OCI-LY3 (cell line): ENCODE data around the gene CUBN.

Experiments
- EZH2phosphoT487 ChIP-seq: fragments of 200-600 bp; shearing (Covaris generic); IDR thresholded peaks from 2 replicates; pipeline ENCODE4 v1.6.1; 2018; ENCODE audit warnings: antibody characterized with exemption, mixed run types, low read depth
- TF ChIP-seq, protein P1 (sequence below): fragments of 200-600, 300-600 bp; sonication (generic); IDR thresholded peaks from 2 replicates; pipeline ENCODE4 v1.5.1; 2014; ENCODE audit warnings: antibody characterized with exemption, low read length, low read depth

DNA sequence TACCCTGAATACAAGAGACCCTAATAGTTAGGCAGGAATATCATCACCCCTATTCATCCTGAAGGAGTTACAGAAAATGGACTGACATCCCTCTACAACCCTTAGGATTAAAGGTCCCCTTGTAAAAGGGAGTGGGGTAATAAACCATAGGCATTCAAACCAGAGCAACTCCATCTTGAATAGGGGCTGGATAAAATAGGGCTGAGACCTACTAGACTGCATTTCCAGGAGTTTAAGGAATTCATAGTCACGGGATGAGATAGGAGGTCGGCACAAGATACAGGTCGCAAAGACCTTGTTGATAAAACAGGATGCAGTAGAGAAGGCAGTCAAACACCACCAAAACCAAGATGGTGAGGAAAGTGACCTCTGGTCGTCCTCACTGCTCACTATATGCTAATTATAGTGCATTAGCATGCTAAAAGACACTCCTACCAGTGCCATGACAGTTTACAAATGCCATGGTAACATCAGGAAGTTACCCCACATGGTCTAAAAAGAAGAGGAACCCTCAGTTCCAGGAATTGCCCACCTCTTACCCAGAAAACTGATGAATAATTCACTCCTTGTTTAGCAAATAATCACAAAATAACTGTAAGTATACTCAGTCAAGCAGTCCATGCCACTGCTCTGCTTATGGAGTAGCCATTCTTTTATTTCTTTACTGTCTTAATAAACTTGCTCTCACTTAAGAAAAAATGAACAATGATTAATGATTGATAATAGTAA is 37.2 kb downstream of the CUBN start:
- TF ChIP-seq, protein P1, sequence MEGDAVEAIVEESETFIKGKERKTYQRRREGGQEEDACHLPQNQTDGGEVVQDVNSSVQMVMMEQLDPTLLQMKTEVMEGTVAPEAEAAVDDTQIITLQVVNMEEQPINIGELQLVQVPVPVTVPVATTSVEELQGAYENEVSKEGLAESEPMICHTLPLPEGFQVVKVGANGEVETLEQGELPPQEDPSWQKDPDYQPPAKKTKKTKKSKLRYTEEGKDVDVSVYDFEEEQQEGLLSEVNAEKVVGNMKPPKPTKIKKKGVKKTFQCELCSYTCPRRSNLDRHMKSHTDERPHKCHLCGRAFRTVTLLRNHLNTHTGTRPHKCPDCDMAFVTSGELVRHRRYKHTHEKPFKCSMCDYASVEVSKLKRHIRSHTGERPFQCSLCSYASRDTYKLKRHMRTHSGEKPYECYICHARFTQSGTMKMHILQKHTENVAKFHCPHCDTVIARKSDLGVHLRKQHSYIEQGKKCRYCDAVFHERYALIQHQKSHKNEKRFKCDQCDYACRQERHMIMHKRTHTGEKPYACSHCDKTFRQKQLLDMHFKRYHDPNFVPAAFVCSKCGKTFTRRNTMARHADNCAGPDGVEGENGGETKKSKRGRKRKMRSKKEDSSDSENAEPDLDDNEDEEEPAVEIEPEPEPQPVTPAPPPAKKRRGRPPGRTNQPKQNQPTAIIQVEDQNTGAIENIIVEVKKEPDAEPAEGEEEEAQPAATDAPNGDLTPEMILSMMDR, result no peak
- no peak for TF ChIP-seq EZH2phosphoT487
